Activated CD4-positive, alpha-beta memory T cell treated with anti-CD3 and anti-CD28 coated beads for 36 hours (primary cell): Measurements from ENCODE around the gene FAAP20. TPM values are rescaled to one million over a fixed set of nuclear protein-coding genes. Genes with fewer than 3 reads are reported as not detected.

Experiments
- CTCF ChIA-PET: fragments of 350-600 bp; sonication (Branson Sonifier 250); formaldehyde crosslinking; loops from one replicate; lab custom pipeline; 2021; ENCODE audit warnings: antibody characterized with exemption, inconsistent platforms; lab: Charles Lee
- POLR2A ChIA-PET: fragments of 350-600 bp; sonication (Branson Sonifier 250); formaldehyde crosslinking; loops from one replicate; lab custom pipeline; 2021; ENCODE audit warnings: antibody characterized with exemption; lab: Charles Lee
- DNase-seq: peaks from one replicate; pipeline ENCODE4 v3.0.0-alpha.2; 2020
- H3K27ac Mint-ChIP-seq: one replicate; pipeline ENCODE4 v1.8.0; 2021; ENCODE audit warnings: mixed read lengths
- H3K27me3 Mint-ChIP-seq: one replicate; pipeline ENCODE4 v1.8.0; 2021; ENCODE audit warnings: mixed read lengths
- H3K36me3 Mint-ChIP-seq: one replicate; pipeline ENCODE4 v1.8.0; 2021; ENCODE audit warnings: mixed read lengths
- H3K4me1 Mint-ChIP-seq: one replicate; pipeline ENCODE4 v1.8.0; 2021; ENCODE audit warnings: low read depth, mixed read lengths
- H3K4me3 Mint-ChIP-seq: one replicate; pipeline ENCODE4 v1.8.0; 2021; ENCODE audit warnings: mild to moderate bottlenecking, mixed read lengths
- H3K9me3 Mint-ChIP-seq: one replicate; pipeline ENCODE4 v1.8.0; 2021; ENCODE audit warnings: mixed read lengths
- intact Hi-C: fragments of 100-400 bp; cut with micrococcal nuclease; formaldehyde crosslinking; loops from one replicate; pipeline ENCODE4 v1.15.1; 2023
- total RNA-seq, 2 experiments: library from RNA; stranded (reverse); gene quantifications; one replicate each; pipeline ENCODE4 v1.2.3, GENCODE V29; 2021

The FAAP20 gene
- total RNA-seq, 2 experiments from 2014 or later: 64.9 to 69.8 TPM

GRCh38 chr1:2172551-2173146 lies 21.9 kb downstream of the FAAP20 start:
- no peaks in the 10 kb centered on the region for H3K9me3 Mint-ChIP-seq
- intact Hi-C loops: no loop called here
- CTCF ChIA-PET: interaction anchor here (0.6 to 3.2 kb wide), 3 partner anchors 8 to 23 kb away, joined by 3 to 18 read pairs (median 8); partner anchors contain the start of gene FAAP20
- no peak overlapping the region for H3K27ac Mint-ChIP-seq
- POLR2A ChIA-PET: no interaction called here
- no peak overlapping the region for H3K4me3 Mint-ChIP-seq
- no peaks in the 10 kb centered on the region for H3K36me3 Mint-ChIP-seq
- H3K27me3 Mint-ChIP-seq: no peaks in the 10 kb centered on the region
- H3K4me1 Mint-ChIP-seq: peaks cover 2% of the 10 kb centered on the region
- no peak for DNase-seq

GRCh38 chr1:2172012-2172411 lies 22.6 kb downstream of the FAAP20 start:
- H3K4me3 Mint-ChIP-seq: no peak overlapping the region
- H3K4me1 Mint-ChIP-seq: peaks cover 2% of the 10 kb centered on the region
- POLR2A ChIA-PET: no interaction called here
- no peak overlapping the region for H3K27ac Mint-ChIP-seq
- no peaks in the 10 kb centered on the region for H3K9me3 Mint-ChIP-seq
- DNase-seq: no peak
- no peaks in the 10 kb centered on the region for H3K36me3 Mint-ChIP-seq
- intact Hi-C loops: no loop called here
- no peaks in the 10 kb centered on the region for H3K27me3 Mint-ChIP-seq
- CTCF ChIA-PET: no interaction called here

DNA sequence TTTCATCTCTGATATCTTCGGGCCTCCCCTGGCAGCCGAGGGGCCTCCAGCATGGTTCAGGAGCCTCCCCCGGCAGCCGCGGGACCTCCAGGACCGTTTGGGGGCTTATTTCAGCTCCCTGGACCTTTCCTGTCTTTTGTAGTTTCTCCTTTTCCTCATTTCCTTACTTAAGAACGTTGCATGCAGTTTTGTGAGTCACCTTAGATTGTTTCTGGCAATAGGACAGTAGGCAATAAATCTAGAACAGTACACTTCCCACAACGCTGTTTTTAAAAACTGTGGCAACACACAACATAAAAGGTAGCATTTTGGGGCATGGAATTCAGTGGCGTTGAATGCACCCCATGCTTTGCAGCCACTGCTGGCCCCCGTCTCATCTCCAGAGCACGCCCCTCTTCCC lies 24.4 kb downstream of the FAAP20 start:
- Mint-ChIP-seq H3K36me3 (no peaks in the 10 kb centered on the region), H3K4me3 (no peak overlapping the region), H3K27ac (no peak overlapping the region), H3K27me3 (no peaks in the 10 kb centered on the region), H3K9me3 (no peaks in the 10 kb centered on the region), H3K4me1 (peaks cover 2% of the 10 kb centered on the region)
- ChIA-PET POLR2A (no interaction called here), CTCF (no interaction called here)
- intact Hi-C loops: no loop called here
- no peak for DNase-seq

- ChIA-PET POLR2A (no interaction called here), CTCF (no interaction called here)
- intact Hi-C loops: no loop called here
- Mint-ChIP-seq H3K27ac (no peak overlapping the region), H3K4me3 (no peak overlapping the region), H3K27me3 (no peaks in the 10 kb centered on the region), H3K9me3 (no peaks in the 10 kb centered on the region), H3K36me3 (no peaks in the 10 kb centered on the region), H3K4me1 (peaks cover 2% of the 10 kb centered on the region)
- no peak for DNase-seq
Observed at GRCh38 chr1:2169200-2169836, 25.3 kb downstream of the FAAP20 start.

- Mint-ChIP-seq H3K4me3 (no peak overlapping the region), H3K4me1 (peaks cover 2% of the 10 kb centered on the region), H3K27ac (no peak overlapping the region), H3K9me3 (no peaks in the 10 kb centered on the region), H3K27me3 (no peaks in the 10 kb centered on the region), H3K36me3 (no peaks in the 10 kb centered on the region)
- DNase-seq: no peak
- ChIA-PET POLR2A (no interaction called here), CTCF (no interaction called here)
- intact Hi-C loops: no loop called here
Observed at GRCh38 chr1:2168535-2168934, 26.0 kb downstream of the FAAP20 start.

DNA sequence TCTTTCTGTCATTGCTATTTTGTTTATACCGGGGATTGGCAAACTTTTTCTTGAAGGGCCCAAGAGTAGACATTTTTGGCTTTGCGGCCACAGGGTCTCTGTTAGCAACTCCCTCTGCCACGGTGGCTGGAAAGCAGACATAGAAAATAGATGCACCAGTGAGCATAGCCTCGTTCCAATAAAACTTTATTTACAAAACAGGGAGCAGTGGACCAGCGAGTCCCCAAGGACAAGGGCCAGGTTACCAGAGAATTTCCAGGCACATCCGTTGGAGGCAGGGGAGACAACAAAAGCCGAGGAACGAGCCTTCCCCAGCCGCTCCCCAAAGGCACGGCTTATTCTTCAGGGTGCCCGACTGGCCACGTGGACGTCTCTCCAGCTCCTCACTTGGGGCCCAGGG lies 26.5 kb downstream of the FAAP20 start:
- Mint-ChIP-seq H3K27ac (no peak overlapping the region), H3K9me3 (no peaks in the 10 kb centered on the region), H3K4me3 (no peak overlapping the region), H3K4me1 (peaks cover 2% of the 10 kb centered on the region), H3K27me3 (no peaks in the 10 kb centered on the region), H3K36me3 (no peaks in the 10 kb centered on the region)
- CTCF ChIA-PET: no interaction called here
- intact Hi-C loops: no loop called here
- DNase-seq: no peak
- POLR2A ChIA-PET: no interaction called here

GRCh38 chr1:2166695-2167094 lies 27.9 kb downstream of the FAAP20 start:
- CTCF ChIA-PET: interaction anchor here (1.2 kb wide), 1 partner anchor 8 kb away, joined by 5 read pairs; no protein-coding TSS in a partner anchor
- no peaks in the 10 kb centered on the region for H3K27me3 Mint-ChIP-seq
- no peaks in the 10 kb centered on the region for H3K4me1 Mint-ChIP-seq
- H3K36me3 Mint-ChIP-seq: no peaks in the 10 kb centered on the region
- POLR2A ChIA-PET: no interaction called here
- no peak overlapping the region for H3K27ac Mint-ChIP-seq
- no peak for DNase-seq
- no peaks in the 10 kb centered on the region for H3K9me3 Mint-ChIP-seq
- no peak overlapping the region for H3K4me3 Mint-ChIP-seq
- intact Hi-C loops: no loop called here

DNA sequence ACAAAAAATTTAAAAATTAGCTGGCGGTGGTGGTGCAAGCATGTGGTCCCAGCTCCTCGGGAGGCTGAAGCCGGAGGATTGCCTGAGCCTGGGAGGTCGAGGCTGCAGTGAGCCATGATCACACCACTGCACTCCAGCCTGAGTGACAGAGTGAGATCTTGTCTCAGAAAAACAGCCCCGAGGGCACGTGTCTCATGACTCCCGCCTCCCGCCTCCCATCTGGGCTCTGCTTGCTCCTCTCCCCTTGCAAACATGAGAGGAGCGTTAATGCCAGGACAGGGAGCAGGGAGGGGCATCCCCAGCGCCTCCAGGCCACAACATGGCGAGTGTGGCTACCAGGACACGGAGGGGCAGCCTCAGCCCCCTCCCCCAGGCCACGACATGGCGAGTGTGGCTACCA lies 28.3 kb downstream of the FAAP20 start:
- DNase-seq: no peak
- Mint-ChIP-seq H3K27ac (no peak overlapping the region), H3K9me3 (no peaks in the 10 kb centered on the region), H3K36me3 (no peaks in the 10 kb centered on the region), H3K4me3 (no peak overlapping the region), H3K4me1 (no peaks in the 10 kb centered on the region), H3K27me3 (no peaks in the 10 kb centered on the region)
- intact Hi-C loops: no loop called here
- ChIA-PET CTCF (interaction anchor here (1.2 kb wide), 1 partner anchor 8 kb away, joined by 5 read pairs; no protein-coding TSS in a partner anchor), POLR2A (no interaction called here)

DNA sequence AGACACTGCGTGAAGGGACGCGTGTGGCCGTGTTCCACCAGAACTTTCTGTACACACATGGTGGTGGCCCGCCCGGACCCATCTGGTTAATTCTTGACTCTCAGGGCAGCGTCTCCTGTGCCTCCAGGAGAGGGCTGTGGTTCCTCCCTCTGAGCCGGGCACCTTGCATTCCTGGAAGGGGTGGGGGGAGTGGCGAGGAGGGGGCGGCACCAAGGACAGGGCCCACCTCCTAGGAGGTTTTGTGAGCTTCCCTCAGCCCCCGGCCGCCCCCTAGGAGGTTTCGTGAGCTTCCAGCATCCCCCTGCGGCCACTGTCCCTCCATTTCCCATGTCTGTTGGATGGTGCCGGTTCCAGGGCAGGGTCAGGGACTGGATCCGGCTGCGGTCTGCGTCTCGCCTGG lies 28.9 kb downstream of the FAAP20 start:
- H3K4me1 Mint-ChIP-seq: no peaks in the 10 kb centered on the region
- DNase-seq: no peak
- ChIA-PET POLR2A (no interaction called here), CTCF (interaction anchor here (1.2 kb wide), 1 partner anchor 9 kb away, joined by 5 read pairs; no protein-coding TSS in a partner anchor)
- intact Hi-C loops: no loop called here
- H3K9me3 Mint-ChIP-seq: no peaks in the 10 kb centered on the region
- H3K4me3 Mint-ChIP-seq: no peak overlapping the region
- no peaks in the 10 kb centered on the region for H3K27me3 Mint-ChIP-seq
- H3K27ac Mint-ChIP-seq: no peak overlapping the region
- H3K36me3 Mint-ChIP-seq: no peaks in the 10 kb centered on the region

- Mint-ChIP-seq H3K4me1 (no peaks in the 10 kb centered on the region), H3K4me3 (no peak overlapping the region), H3K27me3 (no peaks in the 10 kb centered on the region), H3K27ac (no peak overlapping the region), H3K36me3 (no peaks in the 10 kb centered on the region), H3K9me3 (no peaks in the 10 kb centered on the region)
- no peak for DNase-seq
- POLR2A ChIA-PET: no interaction called here
- intact Hi-C loops: no loop called here
- CTCF ChIA-PET: interaction anchor here (1.9 kb wide), 1 partner anchor 11 kb away, joined by 5 read pairs; no protein-coding TSS in a partner anchor
Observed at GRCh38 chr1:2163205-2163604, 31.4 kb downstream of the FAAP20 start.

GRCh38 chr1:2160451-2161300 lies 33.9 kb downstream of the FAAP20 start:
- Mint-ChIP-seq H3K4me3 (no peak overlapping the region), H3K27ac (no peak overlapping the region), H3K27me3 (no peaks in the 10 kb centered on the region), H3K9me3 (no peaks in the 10 kb centered on the region), H3K36me3 (peaks cover 1% of the 10 kb centered on the region), H3K4me1 (no peaks in the 10 kb centered on the region)
- no peak for DNase-seq
- CTCF ChIA-PET: interaction anchor here (1.1 kb wide), 1 partner anchor 34 kb away, joined by 3 read pairs; the partner anchor contains the start of gene FAAP20
- intact Hi-C loops: no loop called here
- POLR2A ChIA-PET: no interaction called here

- POLR2A ChIA-PET: no interaction called here
- CTCF ChIA-PET: interaction anchor here (1.7 kb wide), 1 partner anchor 19 kb away, joined by 8 read pairs; no protein-coding TSS in a partner anchor
Observed at GRCh38 chr1:2159124-2159523, 35.4 kb downstream of the FAAP20 start.

More at GRCh38 chr1:2159124-2159523, 35.4 kb downstream of the FAAP20 start:
- intact Hi-C loops: no loop called here
- no peak overlapping the region for H3K27ac Mint-ChIP-seq
- no peaks in the 10 kb centered on the region for H3K27me3 Mint-ChIP-seq
- H3K4me1 Mint-ChIP-seq: no peaks in the 10 kb centered on the region
- DNase-seq: no peak
- no peak overlapping the region for H3K4me3 Mint-ChIP-seq
- H3K36me3 Mint-ChIP-seq: peaks cover 6% of the 10 kb centered on the region
- H3K9me3 Mint-ChIP-seq: no peaks in the 10 kb centered on the region
